Measurements from ENCODE around the gene PDE6G.

Gene PDE6G

DNA sequence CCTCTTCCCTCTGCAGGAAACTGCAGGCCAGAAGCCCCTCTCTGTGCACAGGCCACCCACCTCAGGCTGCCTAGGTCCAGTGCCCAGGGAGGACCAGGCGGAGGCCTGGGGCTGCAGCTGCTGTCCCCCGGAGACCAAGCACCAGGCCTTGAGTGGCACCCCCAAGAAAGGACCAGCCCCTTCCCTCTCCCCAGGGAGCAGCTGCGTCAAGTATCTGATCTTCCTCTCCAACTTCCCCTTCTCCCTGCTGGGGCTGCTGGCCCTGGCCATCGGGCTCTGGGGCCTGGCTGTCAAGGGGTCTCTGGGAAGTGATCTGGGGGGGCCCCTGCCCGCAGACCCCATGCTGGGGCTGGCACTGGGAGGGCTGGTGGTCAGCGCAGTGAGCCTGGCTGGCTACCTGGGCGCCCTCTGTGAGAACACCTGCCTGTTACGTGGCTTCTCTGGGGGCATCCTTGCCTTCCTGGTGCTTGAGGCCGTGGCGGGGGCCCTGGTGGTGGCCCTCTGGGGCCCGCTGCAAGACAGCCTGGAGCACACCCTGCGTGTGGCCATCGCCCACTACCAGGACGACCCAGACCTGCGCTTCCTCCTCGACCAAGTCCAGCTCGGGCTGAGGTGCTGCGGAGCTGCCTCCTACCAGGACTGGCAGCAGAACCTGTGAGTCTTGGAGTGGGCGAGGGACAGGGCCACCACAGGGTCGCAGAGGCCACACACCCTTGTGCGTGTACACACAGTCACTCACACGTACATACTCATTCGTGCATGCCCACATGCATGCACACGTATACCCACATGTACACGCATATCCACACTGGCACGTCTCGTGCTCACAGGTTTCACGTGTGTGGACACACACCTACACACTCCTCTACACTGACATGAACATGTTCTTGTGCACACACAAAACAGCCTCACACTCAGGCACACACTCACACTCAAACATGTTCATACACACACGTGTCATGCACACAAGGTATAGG, 11.1 kb downstream of the PDE6G start:
- Histone ChIP-seq H3K27me3 (ENCODE audit: insufficient read depth, low read length, poor library complexity, severe bottlenecking) (no peaks in the 10 kb centered on the region), H3K4me3 (ENCODE audit: low read length, poor library complexity, severe bottlenecking) (no peak overlapping the region), H3K79me2 (ENCODE audit: insufficient read depth, low read length) (no peaks in the 10 kb centered on the region), H3F3A (ENCODE audit: low read depth) (no peaks in the 10 kb centered on the region), H3K36me3 (ENCODE audit: insufficient read depth, low read length) (no peaks in the 10 kb centered on the region), H3K9me3 (ENCODE audit: insufficient read depth, low read depth, low read length) (no peaks in the 10 kb centered on the region), H3K9ac (ENCODE audit: low read depth, low read length, poor library complexity, severe bottlenecking) (no peak overlapping the region), H3K9me2 (replicated peaks; ENCODE audit: low read depth, low read length) (no peaks in the 10 kb centered on the region), H3K4me2 (ENCODE audit: low read depth, low read length, poor library complexity, severe bottlenecking) (no peak overlapping the region), H2AFZ (ENCODE audit: low read length) (no peak overlapping the region), H4K20me1 (ENCODE audit: insufficient read depth, low read length, poor library complexity, severe bottlenecking) (no peaks in the 10 kb centered on the region), H3K4me1 (ENCODE audit: insufficient read depth, low read length, poor library complexity, severe bottlenecking) (no peaks in the 10 kb centered on the region)
- TF ChIP-seq, protein P1, sequence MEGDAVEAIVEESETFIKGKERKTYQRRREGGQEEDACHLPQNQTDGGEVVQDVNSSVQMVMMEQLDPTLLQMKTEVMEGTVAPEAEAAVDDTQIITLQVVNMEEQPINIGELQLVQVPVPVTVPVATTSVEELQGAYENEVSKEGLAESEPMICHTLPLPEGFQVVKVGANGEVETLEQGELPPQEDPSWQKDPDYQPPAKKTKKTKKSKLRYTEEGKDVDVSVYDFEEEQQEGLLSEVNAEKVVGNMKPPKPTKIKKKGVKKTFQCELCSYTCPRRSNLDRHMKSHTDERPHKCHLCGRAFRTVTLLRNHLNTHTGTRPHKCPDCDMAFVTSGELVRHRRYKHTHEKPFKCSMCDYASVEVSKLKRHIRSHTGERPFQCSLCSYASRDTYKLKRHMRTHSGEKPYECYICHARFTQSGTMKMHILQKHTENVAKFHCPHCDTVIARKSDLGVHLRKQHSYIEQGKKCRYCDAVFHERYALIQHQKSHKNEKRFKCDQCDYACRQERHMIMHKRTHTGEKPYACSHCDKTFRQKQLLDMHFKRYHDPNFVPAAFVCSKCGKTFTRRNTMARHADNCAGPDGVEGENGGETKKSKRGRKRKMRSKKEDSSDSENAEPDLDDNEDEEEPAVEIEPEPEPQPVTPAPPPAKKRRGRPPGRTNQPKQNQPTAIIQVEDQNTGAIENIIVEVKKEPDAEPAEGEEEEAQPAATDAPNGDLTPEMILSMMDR (conservative IDR thresholded peaks at IDR 0.05; ENCODE audit: low read length), result no peak
- no peak for TF ChIP-seq EZH2phosphoT487 (IDR thresholded peaks at IDR 0.05; ENCODE audit: borderline replicate concordance)

DNA sequence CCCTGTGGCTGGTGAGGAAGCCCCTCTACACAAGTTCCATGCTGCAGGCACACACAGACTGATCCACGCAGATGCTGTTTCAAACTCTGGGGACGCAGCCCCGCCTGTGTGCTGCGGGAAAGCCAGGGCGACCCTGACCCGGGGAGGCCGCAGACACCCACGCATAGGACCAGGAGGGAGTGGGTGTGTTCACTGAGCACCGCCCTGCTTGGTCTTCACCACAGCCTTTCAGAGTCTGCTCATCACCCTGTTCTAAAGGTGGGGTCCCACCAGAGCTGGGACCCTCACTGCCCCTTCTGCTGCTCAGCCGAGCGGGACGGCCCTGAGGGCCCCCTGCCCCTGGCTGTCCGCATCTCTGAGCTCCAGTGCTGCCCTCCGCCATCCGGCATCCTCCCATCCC, 11.8 kb downstream of the PDE6G start:
- no peaks in the 10 kb centered on the region for H3K9me2 ChIP-seq (replicated peaks; ENCODE audit: low read depth, low read length)
- no peaks in the 10 kb centered on the region for H3K79me2 ChIP-seq (ENCODE audit: insufficient read depth, low read length)
- no peak overlapping the region for H3K9ac ChIP-seq (ENCODE audit: low read depth, low read length, poor library complexity, severe bottlenecking)
- no peaks in the 10 kb centered on the region for H3K9me3 ChIP-seq (ENCODE audit: insufficient read depth, low read depth, low read length)
- TF ChIP-seq, protein P1 (conservative IDR thresholded peaks at IDR 0.05; ENCODE audit: low read length), result no peak
- TF ChIP-seq EZH2phosphoT487 (IDR thresholded peaks at IDR 0.05; ENCODE audit: borderline replicate concordance), result no peak
- H2AFZ ChIP-seq (ENCODE audit: low read length), result no peak overlapping the region
- no peaks in the 10 kb centered on the region for H4K20me1 ChIP-seq (ENCODE audit: insufficient read depth, low read length, poor library complexity, severe bottlenecking)
- no peaks in the 10 kb centered on the region for H3K27me3 ChIP-seq (ENCODE audit: insufficient read depth, low read length, poor library complexity, severe bottlenecking)
- no peak overlapping the region for H3K4me2 ChIP-seq (ENCODE audit: low read depth, low read length, poor library complexity, severe bottlenecking)
- no peak overlapping the region for H3K4me3 ChIP-seq (ENCODE audit: low read length, poor library complexity, severe bottlenecking)
- H3K36me3 ChIP-seq (ENCODE audit: insufficient read depth, low read length), result no peaks in the 10 kb centered on the region
- H3K4me1 ChIP-seq (ENCODE audit: insufficient read depth, low read length, poor library complexity, severe bottlenecking), result no peaks in the 10 kb centered on the region
- H3F3A ChIP-seq (ENCODE audit: low read depth), result no peaks in the 10 kb centered on the region

DNA sequence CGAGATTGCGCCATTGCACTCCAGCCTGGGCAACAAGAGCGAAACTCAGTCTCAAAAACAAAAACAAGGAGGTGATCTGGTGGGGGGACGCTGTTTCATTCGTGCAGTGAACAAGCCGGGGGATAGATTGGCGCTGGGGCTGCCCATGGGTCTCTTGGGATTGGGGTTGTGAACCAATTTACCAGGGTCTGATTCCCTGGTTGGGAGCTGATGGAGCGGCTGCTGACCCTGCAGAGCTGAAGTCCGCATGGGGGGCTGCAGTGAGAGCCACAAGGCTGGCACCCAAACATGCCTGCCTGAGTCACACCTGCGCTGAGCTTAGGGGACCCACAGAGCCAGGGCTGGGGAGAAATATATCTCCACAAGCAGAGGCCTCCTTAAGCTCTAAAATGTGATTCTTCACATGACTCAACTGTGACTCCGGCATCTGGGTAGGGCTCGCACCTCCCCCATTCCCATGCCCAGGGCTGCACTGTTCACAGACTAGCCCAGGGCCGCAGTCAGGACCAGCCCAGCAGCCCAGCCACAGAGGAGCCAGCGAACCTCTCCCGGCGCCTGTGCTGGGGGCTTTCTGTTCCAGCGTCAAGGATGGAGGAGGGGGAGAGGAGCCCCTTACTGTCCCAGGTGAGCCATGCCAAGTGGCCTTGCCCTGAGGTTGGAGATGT, 14.4 kb downstream of the PDE6G start:
- Histone ChIP-seq H3K4me2 (ENCODE audit: low read depth, low read length, poor library complexity, severe bottlenecking) (no peak overlapping the region), H3K27me3 (ENCODE audit: insufficient read depth, low read length, poor library complexity, severe bottlenecking) (no peaks in the 10 kb centered on the region), H3K9ac (ENCODE audit: low read depth, low read length, poor library complexity, severe bottlenecking) (no peak overlapping the region), H3K79me2 (ENCODE audit: insufficient read depth, low read length) (no peaks in the 10 kb centered on the region), H3F3A (ENCODE audit: low read depth) (no peaks in the 10 kb centered on the region), H4K20me1 (ENCODE audit: insufficient read depth, low read length, poor library complexity, severe bottlenecking) (no peaks in the 10 kb centered on the region), H3K9me2 (replicated peaks; ENCODE audit: low read depth, low read length) (no peaks in the 10 kb centered on the region), H3K9me3 (ENCODE audit: insufficient read depth, low read depth, low read length) (no peaks in the 10 kb centered on the region), H2AFZ (ENCODE audit: low read length) (no peak overlapping the region), H3K4me1 (ENCODE audit: insufficient read depth, low read length, poor library complexity, severe bottlenecking) (no peaks in the 10 kb centered on the region), H3K36me3 (ENCODE audit: insufficient read depth, low read length) (no peaks in the 10 kb centered on the region), H3K4me3 (ENCODE audit: low read length, poor library complexity, severe bottlenecking) (no peak overlapping the region)
- TF ChIP-seq EZH2phosphoT487 (IDR thresholded peaks at IDR 0.05; ENCODE audit: borderline replicate concordance), result no peak
- TF ChIP-seq, protein P1 (conservative IDR thresholded peaks at IDR 0.05; ENCODE audit: low read length), result no peak
